SK-N-SH treated with all-trans-retinoic acid at 6 μM for 48 hours (cell line): ENCODE measurements around the gene SCN8A.

Experiments used
- ATAC-seq: fragments of 200-7000 bp; cut with Tn5 transposase; 3 replicates; pipeline ENCODE4 v1.9.1; 2020; ENCODE audit warnings: mild to moderate bottlenecking, moderate library complexity
- ARNTL ChIP-seq: fragments of 450-650 bp; formaldehyde crosslinking; IDR thresholded peaks from 2 replicates; pipeline ENCODE4 v1.5.0; 2020; ENCODE audit warnings: low read depth, mild to moderate bottlenecking, moderate library complexity, borderline replicate concordance
- BACH2 ChIP-seq: fragments of 250-450 bp; sonication (Bioruptor Pico); IDR thresholded peaks from 2 replicates; pipeline ENCODE4 v1.9.0; 2021; ENCODE audit warnings: mild to moderate bottlenecking, borderline replicate concordance
- CSDC2 ChIP-seq: fragments of 250-450 bp; sonication (Bioruptor Pico); IDR thresholded peaks from 2 replicates; pipeline ENCODE4 v1.5.0; 2020; ENCODE audit warnings: mild to moderate bottlenecking, moderate library complexity
- ESRRG ChIP-seq: fragments of 250-450 bp; sonication (Bioruptor Pico); IDR thresholded peaks from 2 replicates; pipeline ENCODE4 v1.6.1; 2021; ENCODE audit warnings: mild to moderate bottlenecking
- GLIS3 ChIP-seq: fragments of 250-450 bp; sonication (Bioruptor Pico); IDR thresholded peaks from 2 replicates; pipeline ENCODE4 v1.5.0; 2020; ENCODE audit warnings: mild to moderate bottlenecking, moderate library complexity
- ISL1 ChIP-seq: fragments of 250-450 bp; sonication (Bioruptor Pico); IDR thresholded peaks from 2 replicates; pipeline ENCODE4 v2.1.2; 2022; ENCODE audit warnings: mild to moderate bottlenecking, moderate library complexity
- OSR1 ChIP-seq: fragments of 250-450 bp; sonication (Bioruptor Pico); IDR thresholded peaks from 2 replicates; pipeline ENCODE4 v1.8.0; 2022; ENCODE audit warnings: moderate library complexity, mild to moderate bottlenecking, inconsistent platforms
- PPARA ChIP-seq: fragments of 250-450 bp; sonication (Bioruptor Pico); IDR thresholded peaks from 2 replicates; pipeline ENCODE4 v1.5.0; 2020; ENCODE audit warnings: mild to moderate bottlenecking, borderline replicate concordance
- RARB ChIP-seq: fragments of 250-450 bp; sonication (Bioruptor Pico); IDR thresholded peaks from 2 replicates; pipeline ENCODE4 v1.8.0; 2021; ENCODE audit warnings: mild to moderate bottlenecking, moderate library complexity
- SNAI2 ChIP-seq: fragments of 250-450 bp; sonication (Bioruptor Pico); IDR thresholded peaks from 2 replicates; pipeline ENCODE4 v1.5.0; 2020; ENCODE audit warnings: mild to moderate bottlenecking, moderate library complexity
- TCF4 ChIP-seq: fragments of 250-450 bp; sonication (Bioruptor Pico); IDR thresholded peaks from 2 replicates; pipeline ENCODE4 v1.8.0; 2021; ENCODE audit warnings: mild to moderate bottlenecking, moderate library complexity, borderline replicate concordance
- TOX ChIP-seq: fragments of 250-450 bp; sonication (Bioruptor Pico); IDR thresholded peaks from 2 replicates; pipeline ENCODE4 v1.8.0; 2021; ENCODE audit warnings: mild to moderate bottlenecking, moderate library complexity, borderline replicate concordance
- ZFP3 ChIP-seq: fragments of 250-450 bp; sonication (Bioruptor Pico); IDR thresholded peaks from 2 replicates; pipeline ENCODE4 v1.5.0; 2020; ENCODE audit warnings: mild to moderate bottlenecking, moderate library complexity
- ZFP30 ChIP-seq: fragments of 450-650 bp; formaldehyde crosslinking; IDR thresholded peaks from 2 replicates; pipeline ENCODE4 v1.5.0; 2022; ENCODE audit warnings: mild to moderate bottlenecking, moderate library complexity
- ZNF565 ChIP-seq: fragments of 450-650 bp; formaldehyde crosslinking; conservative IDR thresholded peaks from 2 replicates; pipeline ENCODE4 v1.5.0; 2020; ENCODE audit warnings: low read depth, mild to moderate bottlenecking, moderate library complexity
- ZNF70 ChIP-seq: fragments of 450-650 bp; formaldehyde crosslinking; IDR thresholded peaks from 2 replicates; pipeline ENCODE4 v1.5.0; 2020; ENCODE audit warnings: mild to moderate bottlenecking, moderate library complexity
- ZNF8 ChIP-seq: fragments of 450-650 bp; formaldehyde crosslinking; IDR thresholded peaks from 2 replicates; pipeline ENCODE4 v1.5.0; 2020; ENCODE audit warnings: mild to moderate bottlenecking, moderate library complexity
- TF ChIP-seq, protein P1 (sequence below): fragments of 250-450 bp; sonication (Bioruptor Pico); IDR thresholded peaks from 2 replicates; pipeline ENCODE4 v1.5.1; 2021; ENCODE audit warnings: mild to moderate bottlenecking, moderate library complexity
- TF ChIP-seq, protein P2 (sequence below): fragments of 250-450 bp; sonication (Bioruptor Pico); IDR thresholded peaks from 2 replicates; pipeline ENCODE4 v1.8.0; 2021; ENCODE audit warnings: low read depth, mild to moderate bottlenecking, moderate library complexity, borderline replicate concordance
- TF ChIP-seq, protein P3 (sequence below): fragments of 250-450 bp; sonication (Bioruptor Pico); IDR thresholded peaks from 2 replicates; pipeline ENCODE4 v1.8.0; 2020; ENCODE audit warnings: mild to moderate bottlenecking, moderate library complexity, borderline replicate concordance
- TF ChIP-seq, protein P4 (sequence below): fragments of 250-450 bp; sonication (Bioruptor Pico); IDR thresholded peaks from 2 replicates; pipeline ENCODE4 v1.5.0; 2020; ENCODE audit warnings: mild to moderate bottlenecking, moderate library complexity

SCN8A gene

DNA sequence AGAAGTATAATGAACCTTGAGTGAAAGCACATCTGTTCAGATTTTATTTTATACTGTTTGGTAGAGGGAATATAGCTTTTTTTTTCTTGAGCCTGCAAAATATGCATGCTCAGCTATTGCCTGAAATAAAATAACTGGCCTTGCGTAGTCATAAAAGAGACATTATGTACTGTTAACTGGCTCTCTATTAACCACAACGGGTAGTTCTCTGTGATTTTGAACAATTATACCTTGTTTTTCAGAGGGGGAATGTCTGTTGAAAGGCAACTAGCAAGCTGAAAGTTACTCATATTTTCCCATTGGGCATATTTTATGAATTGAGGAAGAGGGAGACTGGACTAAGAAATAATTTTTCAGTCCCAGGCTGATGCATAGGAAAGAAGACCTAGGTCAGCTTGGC lies 194.9 kb downstream of the SCN8A start (continued):
- TF ChIP-seq, protein P1, sequence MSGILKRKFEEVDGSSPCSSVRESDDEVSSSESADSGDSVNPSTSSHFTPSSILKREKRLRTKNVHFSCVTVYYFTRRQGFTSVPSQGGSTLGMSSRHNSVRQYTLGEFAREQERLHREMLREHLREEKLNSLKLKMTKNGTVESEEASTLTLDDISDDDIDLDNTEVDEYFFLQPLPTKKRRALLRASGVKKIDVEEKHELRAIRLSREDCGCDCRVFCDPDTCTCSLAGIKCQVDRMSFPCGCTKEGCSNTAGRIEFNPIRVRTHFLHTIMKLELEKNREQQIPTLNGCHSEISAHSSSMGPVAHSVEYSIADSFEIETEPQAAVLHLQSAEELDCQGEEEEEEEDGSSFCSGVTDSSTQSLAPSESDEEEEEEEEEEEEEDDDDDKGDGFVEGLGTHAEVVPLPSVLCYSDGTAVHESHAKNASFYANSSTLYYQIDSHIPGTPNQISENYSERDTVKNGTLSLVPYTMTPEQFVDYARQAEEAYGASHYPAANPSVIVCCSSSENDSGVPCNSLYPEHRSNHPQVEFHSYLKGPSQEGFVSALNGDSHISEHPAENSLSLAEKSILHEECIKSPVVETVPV (CRISPR knock-in tag): no peak
- TF ChIP-seq ARNTL: no peak

DNA sequence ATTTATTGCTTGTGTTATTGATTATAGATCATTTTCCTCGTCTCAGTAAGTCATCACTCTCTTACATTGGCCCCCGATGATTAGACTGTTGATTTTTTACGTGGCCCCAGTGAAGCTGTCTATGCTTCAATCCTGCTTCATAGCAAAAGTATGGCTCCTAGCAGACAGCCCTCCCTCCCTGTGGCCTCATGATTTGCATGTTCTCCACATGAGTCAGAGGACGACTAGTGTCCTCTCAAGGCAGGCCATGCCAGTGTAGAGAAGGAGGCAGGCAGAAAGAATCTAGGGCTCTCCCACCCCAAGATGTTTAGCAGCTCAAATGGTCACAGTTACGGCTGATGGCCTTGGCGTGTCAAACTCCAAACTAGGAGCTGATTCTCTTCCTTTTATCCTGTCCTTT lies 197.8 kb downstream of the SCN8A start:
- ATAC-seq: peak; percentile 85
- no peak for TF ChIP-seq SNAI2 (CRISPR knock-in tag)
- TF ChIP-seq ZNF70 (CRISPR knock-in tag): no peak
- TF ChIP-seq, all 23 proteins: peak for 0

DNA sequence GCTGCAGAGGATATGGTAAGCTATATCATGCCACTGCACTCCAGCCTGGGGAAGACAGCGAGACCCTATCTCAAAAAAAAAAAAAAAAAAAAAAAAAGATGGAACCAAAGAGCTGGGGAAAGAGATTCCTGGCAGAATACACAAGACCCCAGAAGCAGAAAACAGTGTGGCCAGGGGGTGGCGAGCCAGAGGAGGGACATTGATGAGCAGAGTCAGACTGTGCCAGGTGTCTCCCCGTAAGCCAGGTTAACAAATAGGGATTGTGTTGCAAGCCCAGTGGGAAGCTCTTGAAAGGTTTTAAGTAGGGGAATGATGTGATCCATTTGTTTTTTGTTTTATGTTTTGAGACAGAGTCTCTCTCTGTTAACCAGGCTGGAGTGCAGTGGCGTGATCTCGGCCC lies 201.4 kb downstream of the SCN8A start:
- TF ChIP-seq, protein P2, sequence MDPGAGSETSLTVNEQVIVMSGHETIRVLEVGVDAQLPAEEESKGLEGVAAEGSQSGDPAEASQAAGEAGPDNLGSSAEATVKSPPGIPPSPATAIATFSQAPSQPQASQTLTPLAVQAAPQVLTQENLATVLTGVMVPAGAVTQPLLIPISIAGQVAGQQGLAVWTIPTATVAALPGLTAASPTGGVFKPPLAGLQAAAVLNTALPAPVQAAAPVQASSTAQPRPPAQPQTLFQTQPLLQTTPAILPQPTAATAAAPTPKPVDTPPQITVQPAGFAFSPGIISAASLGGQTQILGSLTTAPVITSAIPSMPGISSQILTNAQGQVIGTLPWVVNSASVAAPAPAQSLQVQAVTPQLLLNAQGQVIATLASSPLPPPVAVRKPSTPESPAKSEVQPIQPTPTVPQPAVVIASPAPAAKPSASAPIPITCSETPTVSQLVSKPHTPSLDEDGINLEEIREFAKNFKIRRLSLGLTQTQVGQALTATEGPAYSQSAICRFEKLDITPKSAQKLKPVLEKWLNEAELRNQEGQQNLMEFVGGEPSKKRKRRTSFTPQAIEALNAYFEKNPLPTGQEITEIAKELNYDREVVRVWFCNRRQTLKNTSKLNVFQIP (CRISPR knock-in tag): no peak
- TF ChIP-seq TCF4 (CRISPR knock-in tag): no peak
- no peak for TF ChIP-seq ZFP3 (CRISPR knock-in tag)
- TF ChIP-seq ZNF70 (CRISPR knock-in tag): no peak
- TF ChIP-seq, protein P3, sequence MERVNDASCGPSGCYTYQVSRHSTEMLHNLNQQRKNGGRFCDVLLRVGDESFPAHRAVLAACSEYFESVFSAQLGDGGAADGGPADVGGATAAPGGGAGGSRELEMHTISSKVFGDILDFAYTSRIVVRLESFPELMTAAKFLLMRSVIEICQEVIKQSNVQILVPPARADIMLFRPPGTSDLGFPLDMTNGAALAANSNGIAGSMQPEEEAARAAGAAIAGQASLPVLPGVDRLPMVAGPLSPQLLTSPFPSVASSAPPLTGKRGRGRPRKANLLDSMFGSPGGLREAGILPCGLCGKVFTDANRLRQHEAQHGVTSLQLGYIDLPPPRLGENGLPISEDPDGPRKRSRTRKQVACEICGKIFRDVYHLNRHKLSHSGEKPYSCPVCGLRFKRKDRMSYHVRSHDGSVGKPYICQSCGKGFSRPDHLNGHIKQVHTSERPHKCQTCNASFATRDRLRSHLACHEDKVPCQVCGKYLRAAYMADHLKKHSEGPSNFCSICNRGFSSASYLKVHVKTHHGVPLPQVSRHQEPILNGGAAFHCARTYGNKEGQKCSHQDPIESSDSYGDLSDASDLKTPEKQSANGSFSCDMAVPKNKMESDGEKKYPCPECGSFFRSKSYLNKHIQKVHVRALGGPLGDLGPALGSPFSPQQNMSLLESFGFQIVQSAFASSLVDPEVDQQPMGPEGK (CRISPR knock-in tag): no peak
- no peak for TF ChIP-seq ISL1 (CRISPR knock-in tag)
- no peak for TF ChIP-seq GLIS3 (CRISPR knock-in tag)
- no peak for TF ChIP-seq ARNTL
- no peak for TF ChIP-seq CSDC2
- no peak for TF ChIP-seq BACH2 (CRISPR knock-in tag)
- no peak for TF ChIP-seq PPARA (CRISPR knock-in tag)
- no peak for TF ChIP-seq ZNF8 (CRISPR knock-in tag)
- TF ChIP-seq ZFP30: no peak
- TF ChIP-seq RARB (CRISPR knock-in tag): no peak
- TF ChIP-seq, protein P1 (CRISPR knock-in tag): no peak
- TF ChIP-seq, protein P4, sequence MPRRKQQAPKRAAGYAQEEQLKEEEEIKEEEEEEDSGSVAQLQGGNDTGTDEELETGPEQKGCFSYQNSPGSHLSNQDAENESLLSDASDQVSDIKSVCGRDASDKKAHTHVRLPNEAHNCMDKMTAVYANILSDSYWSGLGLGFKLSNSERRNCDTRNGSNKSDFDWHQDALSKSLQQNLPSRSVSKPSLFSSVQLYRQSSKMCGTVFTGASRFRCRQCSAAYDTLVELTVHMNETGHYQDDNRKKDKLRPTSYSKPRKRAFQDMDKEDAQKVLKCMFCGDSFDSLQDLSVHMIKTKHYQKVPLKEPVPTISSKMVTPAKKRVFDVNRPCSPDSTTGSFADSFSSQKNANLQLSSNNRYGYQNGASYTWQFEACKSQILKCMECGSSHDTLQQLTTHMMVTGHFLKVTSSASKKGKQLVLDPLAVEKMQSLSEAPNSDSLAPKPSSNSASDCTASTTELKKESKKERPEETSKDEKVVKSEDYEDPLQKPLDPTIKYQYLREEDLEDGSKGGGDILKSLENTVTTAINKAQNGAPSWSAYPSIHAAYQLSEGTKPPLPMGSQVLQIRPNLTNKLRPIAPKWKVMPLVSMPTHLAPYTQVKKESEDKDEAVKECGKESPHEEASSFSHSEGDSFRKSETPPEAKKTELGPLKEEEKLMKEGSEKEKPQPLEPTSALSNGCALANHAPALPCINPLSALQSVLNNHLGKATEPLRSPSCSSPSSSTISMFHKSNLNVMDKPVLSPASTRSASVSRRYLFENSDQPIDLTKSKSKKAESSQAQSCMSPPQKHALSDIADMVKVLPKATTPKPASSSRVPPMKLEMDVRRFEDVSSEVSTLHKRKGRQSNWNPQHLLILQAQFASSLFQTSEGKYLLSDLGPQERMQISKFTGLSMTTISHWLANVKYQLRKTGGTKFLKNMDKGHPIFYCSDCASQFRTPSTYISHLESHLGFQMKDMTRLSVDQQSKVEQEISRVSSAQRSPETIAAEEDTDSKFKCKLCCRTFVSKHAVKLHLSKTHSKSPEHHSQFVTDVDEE (CRISPR knock-in tag): no peak
- TF ChIP-seq ZNF565 (CRISPR knock-in tag): no peak
- TF ChIP-seq OSR1 (CRISPR knock-in tag): no peak
- TF ChIP-seq SNAI2 (CRISPR knock-in tag): no peak
- TF ChIP-seq ESRRG (CRISPR knock-in tag): no peak
- TF ChIP-seq, all 23 proteins: peak for 0
- ATAC-seq: no peak

DNA sequence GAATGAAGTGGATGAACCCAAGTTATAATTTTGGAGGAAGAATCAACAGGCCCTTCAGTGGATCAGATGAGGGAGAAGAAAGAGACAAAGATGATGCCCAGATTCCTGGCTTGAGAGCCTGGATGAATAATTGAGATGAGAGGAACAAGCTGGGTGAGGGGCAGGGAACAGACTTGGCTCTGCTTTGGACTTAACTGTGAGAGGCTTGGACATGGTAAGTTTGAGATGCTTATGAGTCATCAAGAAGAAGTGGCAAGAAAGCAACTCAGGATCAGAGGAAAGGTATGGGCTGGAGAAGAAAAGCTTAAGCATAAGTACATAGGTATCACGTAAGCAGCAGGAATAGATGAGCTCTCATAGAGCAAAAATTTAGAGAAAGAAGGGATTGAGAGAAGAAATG lies 202.2 kb downstream of the SCN8A start:
- TF ChIP-seq TOX (CRISPR knock-in tag) (no peak), ZNF8 (CRISPR knock-in tag) (no peak), OSR1 (CRISPR knock-in tag) (no peak), CSDC2 (no peak), BACH2 (CRISPR knock-in tag) (no peak), ZNF565 (CRISPR knock-in tag) (no peak), RARB (CRISPR knock-in tag) (no peak), ZFP3 (CRISPR knock-in tag) (no peak), PPARA (CRISPR knock-in tag) (no peak), TCF4 (CRISPR knock-in tag) (no peak)
- TF ChIP-seq, protein P1 (CRISPR knock-in tag): no peak
- TF ChIP-seq, protein P4 (CRISPR knock-in tag): no peak
- TF ChIP-seq, all 23 proteins: peak for 0
- no peak; the same call in 2 of the 3 replicates for ATAC-seq
